Embryonic facial prominence (tissue), 1 donor: ENCODE results near the gene PRIMA1.

ENCODE experiments used
- DNase-seq: peaks from one replicate; pipeline ENCODE4 v3.0.0-alpha.2; 2016; ENCODE audit errors: extremely low spot score

Gene PRIMA1

GRCh38 chr14:93794756-93795155 is 6.5 kb upstream of the PRIMA1 start:
- no peak for DNase-seq

- no peak for DNase-seq
These were observed 5.5 kb upstream of the PRIMA1 start for GRCh38 chr14:93793555-93794324.

GRCh38 chr14:93792391-93792790 is 4.1 kb upstream of the PRIMA1 start:
- DNase-seq: no peak

- DNase-seq: no peak
These were observed 2.7 kb upstream of the PRIMA1 start for GRCh38 chr14:93790966-93791365.

GRCh38 chr14:93789228-93790130 is 1.2 kb upstream of the PRIMA1 start:
- no peak for DNase-seq

GRCh38 chr14:93788543-93789227 is 400 bp upstream of the PRIMA1 start:
- DNase-seq: no peak

GRCh38 chr14:93787465-93788292 is 606 bp downstream of the PRIMA1 start:
- DNase-seq: no peak

GRCh38 chr14:93785423-93785822 is 2.9 kb downstream of the PRIMA1 start:
- no peak for DNase-seq

- DNase-seq: no peak
These were observed 3.4 kb downstream of the PRIMA1 start for GRCh38 chr14:93784878-93785277.

GRCh38 chr14:93780813-93781400 is 7.4 kb downstream of the PRIMA1 start:
- DNase-seq: no peak

GRCh38 chr14:93778856-93779629 is 9.2 kb downstream of the PRIMA1 start:
- no peak for DNase-seq

- no peak for DNase-seq
These were observed 9.8 kb downstream of the PRIMA1 start for GRCh38 chr14:93778453-93778852.

GRCh38 chr14:93775744-93776143 is 12.5 kb downstream of the PRIMA1 start:
- no peak for DNase-seq

GRCh38 chr14:93775158-93775557 is 13.1 kb downstream of the PRIMA1 start:
- no peak for DNase-seq

- no peak for DNase-seq
These were observed 16.0 kb downstream of the PRIMA1 start for GRCh38 chr14:93772263-93772662.

GRCh38 chr14:93765970-93766369 is 22.3 kb downstream of the PRIMA1 start:
- DNase-seq: no peak

GRCh38 chr14:93765155-93765554 is 23.1 kb downstream of the PRIMA1 start:
- DNase-seq: no peak

- no peak for DNase-seq
These were observed 24.1 kb downstream of the PRIMA1 start for GRCh38 chr14:93764211-93764659.

GRCh38 chr14:93759719-93760307 is 28.5 kb downstream of the PRIMA1 start:
- DNase-seq: no peak

GRCh38 chr14:93757206-93757605 is 31.1 kb downstream of the PRIMA1 start:
- no peak for DNase-seq
